H7 (cell line): ENCODE data around the gene ITSN1. TPM values are rescaled to one million over a fixed set of nuclear protein-coding genes. Genes with fewer than 3 reads are reported as not detected.
A peak's percentile ranks its signal among the peaks of the same experiment; 100 is the strongest.

Experiments used
- DNase-seq: peaks from one replicate; pipeline ENCODE4 v3.0.0; 2012
- H3K27me3 ChIP-seq: 2 replicates; pipeline ENCODE4 v1.6.0; 2011; ENCODE audit warnings: mild to moderate bottlenecking, low read length; ENCODE audit not compliant: control insufficient read depth, insufficient read depth
- H3K36me3 ChIP-seq: replicated peaks from 2 replicates; pipeline ENCODE4 v1.5.1; 2011; ENCODE audit warnings: low read length; ENCODE audit not compliant: control insufficient read depth, insufficient read depth
- H3K4me3 ChIP-seq: 2 replicates; pipeline ENCODE4 v1.5.1; 2011; ENCODE audit warnings: low read depth, mild to moderate bottlenecking, control low read depth, low read length, moderate library complexity; ENCODE audit not compliant: insufficient read depth
- total RNA-seq: library from RNA; depleted of rRNA; stranded (reverse); fragments of >200 nt; shearing (Covaris generic); gene quantifications from 2 replicates; pipeline ENCODE4 v1.2.3, GENCODE V29; 2014

ITSN1 gene
- total RNA-seq, 1 experiment from 2014 or later: 44.3 TPM

DNA sequence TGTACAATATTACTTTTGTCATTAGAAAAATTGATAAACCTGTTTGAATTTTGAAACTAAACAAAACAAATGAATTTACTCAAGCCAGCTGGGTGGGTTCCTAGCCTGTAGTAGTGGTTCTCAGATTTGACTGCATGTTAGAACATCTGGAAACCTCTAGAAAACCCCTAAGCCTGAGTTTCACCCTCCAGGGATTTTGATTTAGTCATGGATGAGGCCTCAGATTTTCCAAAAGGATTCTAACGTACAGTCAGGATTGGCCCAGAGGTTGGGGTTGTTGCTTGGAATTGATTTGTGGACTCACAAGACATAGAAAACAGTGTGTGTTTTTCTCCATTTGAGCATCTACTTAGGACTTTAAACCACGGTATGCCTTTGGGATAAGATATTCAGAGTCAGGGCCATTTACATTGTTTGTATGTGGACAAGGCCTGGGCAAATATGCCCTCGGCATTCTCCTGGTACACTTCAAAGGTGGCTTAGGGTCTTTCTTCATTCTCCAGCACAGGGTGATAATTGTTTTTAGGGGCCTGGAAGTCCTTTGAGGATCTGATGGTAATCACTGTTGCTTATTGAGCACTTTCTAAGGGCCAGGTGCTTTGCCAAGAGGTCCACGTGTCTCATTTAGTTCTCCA is 230.7 kb downstream of the ITSN1 start:
- no peaks in the 10 kb centered on the region for H3K36me3 ChIP-seq
- no peak overlapping the region for H3K4me3 ChIP-seq
- H3K27me3 ChIP-seq: no peaks in the 10 kb centered on the region
- no peak for DNase-seq

GRCh38 chr21:33874161-33874560 is 231.9 kb downstream of the ITSN1 start:
- no peak overlapping the region for H3K4me3 ChIP-seq
- no peak for DNase-seq

GRCh38 chr21:33875026-33875695 is 232.9 kb downstream of the ITSN1 start:
- no peak for DNase-seq
- H3K27me3 ChIP-seq: no peaks in the 10 kb centered on the region
- H3K4me3 ChIP-seq: no peak overlapping the region
- no peaks in the 10 kb centered on the region for H3K36me3 ChIP-seq

More at GRCh38 chr21:33874161-33874560, 231.9 kb downstream of the ITSN1 start:
- Histone ChIP-seq H3K27me3 (no peaks in the 10 kb centered on the region), H3K36me3 (no peaks in the 10 kb centered on the region)

- Histone ChIP-seq H3K4me3 (no peak overlapping the region), H3K36me3 (no peaks in the 10 kb centered on the region), H3K27me3 (no peaks in the 10 kb centered on the region)
- no peak for DNase-seq
These were observed 236.5 kb downstream of the ITSN1 start for GRCh38 chr21:33878824-33879223.

DNA sequence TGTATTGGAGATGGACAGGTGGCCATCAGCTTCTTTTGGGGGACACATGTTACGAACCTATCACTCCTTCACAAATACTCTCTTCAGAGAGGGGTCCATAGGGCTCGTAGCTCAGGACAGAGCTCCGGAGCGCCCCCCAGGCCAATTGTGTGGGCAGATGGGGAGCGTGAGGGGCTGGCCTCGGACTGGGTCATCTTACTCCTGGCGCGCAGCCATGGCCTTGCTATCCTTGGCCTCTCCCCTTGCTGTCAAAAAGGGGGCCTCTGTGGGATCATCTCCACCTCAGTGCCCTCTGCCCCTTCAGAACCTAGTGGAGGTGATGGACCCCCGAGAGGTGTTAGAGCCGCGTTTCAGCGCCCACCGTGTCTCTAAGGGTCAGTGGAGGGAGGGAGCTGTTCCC is 238.3 kb downstream of the ITSN1 start:
- DNase-seq: peak; percentile 22
- H3K27me3 ChIP-seq: no peaks in the 10 kb centered on the region
- H3K36me3 ChIP-seq: no peaks in the 10 kb centered on the region
- H3K4me3 ChIP-seq: no peak overlapping the region

- Histone ChIP-seq H3K4me3 (no peak overlapping the region), H3K36me3 (no peaks in the 10 kb centered on the region), H3K27me3 (no peaks in the 10 kb centered on the region)
- DNase-seq: no peak
These were observed 239.6 kb downstream of the ITSN1 start for GRCh38 chr21:33881689-33882440.

DNA sequence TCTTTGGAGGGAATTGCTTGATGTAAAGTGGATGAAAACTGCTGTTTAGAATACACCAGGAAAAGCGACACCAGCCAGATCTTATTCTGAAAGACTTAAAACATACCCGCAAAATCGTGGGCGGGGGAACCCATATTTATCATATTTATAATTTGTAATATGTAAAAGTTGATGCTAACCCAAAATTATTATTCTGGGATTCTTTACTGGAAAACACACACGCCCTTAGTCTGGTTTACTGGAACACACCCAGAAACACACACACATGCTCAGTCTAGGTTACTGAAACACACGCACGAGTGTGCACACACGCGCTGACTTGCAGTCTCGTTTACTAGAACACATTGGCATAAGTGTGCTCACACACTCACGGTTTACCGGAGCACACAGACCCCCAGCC is 240.8 kb downstream of the ITSN1 start:
- DNase-seq: no peak
- Histone ChIP-seq H3K27me3 (no peaks in the 10 kb centered on the region), H3K36me3 (no peaks in the 10 kb centered on the region), H3K4me3 (no peak overlapping the region)

DNA sequence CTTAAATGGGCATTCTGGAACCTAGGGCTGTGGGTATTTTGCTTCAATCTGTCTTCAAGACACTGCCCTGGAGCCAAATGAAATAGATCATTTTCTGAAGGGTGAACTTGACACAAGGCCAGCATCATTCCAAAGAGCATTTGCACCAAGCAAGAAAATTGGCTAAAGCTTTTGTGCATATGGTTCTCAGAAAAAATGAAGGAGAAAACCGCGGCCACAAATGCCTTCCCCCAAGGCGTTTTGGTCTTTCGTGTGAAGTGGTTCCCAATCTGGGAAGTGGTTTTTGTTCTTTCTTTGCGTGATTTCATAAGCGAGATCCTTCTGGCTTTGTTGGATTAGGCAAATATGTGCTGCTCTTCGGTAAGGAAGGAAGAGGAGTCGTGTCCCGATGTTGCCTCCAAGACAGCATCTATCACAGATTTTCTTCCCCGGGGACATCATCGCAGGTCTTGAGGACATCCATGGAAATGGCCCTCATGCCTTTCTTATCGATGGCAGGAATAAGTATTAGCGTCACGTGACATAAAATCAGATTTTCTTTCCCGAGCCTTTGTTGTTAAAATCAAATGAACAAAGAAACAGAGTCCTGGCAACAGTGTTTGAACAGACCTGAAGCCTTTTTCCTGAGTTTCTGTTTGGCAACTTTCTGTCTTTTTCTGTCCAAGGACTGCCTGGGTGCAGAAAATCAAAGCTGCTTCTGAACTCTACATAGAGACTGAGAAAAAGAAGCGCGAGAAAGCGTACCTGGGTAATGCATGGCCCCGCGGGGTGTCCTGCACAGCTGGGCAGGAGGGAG is 242.3 kb downstream of the ITSN1 start:
- Histone ChIP-seq H3K36me3 (no peaks in the 10 kb centered on the region), H3K27me3 (no peaks in the 10 kb centered on the region), H3K4me3 (no peak overlapping the region)
- no peak for DNase-seq

DNA sequence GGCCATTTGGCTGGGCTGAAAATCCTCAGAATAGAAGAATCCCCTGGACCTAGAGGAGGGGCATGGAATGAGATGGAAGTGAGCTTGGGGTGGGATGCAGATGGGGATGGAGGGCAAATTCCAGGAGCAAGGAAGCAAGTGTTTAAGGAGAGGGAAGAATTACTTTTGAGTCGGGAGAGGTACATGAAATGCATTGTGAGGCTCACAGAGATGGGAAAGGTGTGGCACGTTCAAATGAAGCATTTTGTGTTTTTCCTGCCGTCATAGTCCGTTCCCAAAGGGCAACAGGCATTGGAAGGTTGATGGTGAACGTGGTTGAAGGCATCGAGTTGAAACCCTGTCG is 242.8 kb downstream of the ITSN1 start:
- no peaks in the 10 kb centered on the region for H3K27me3 ChIP-seq
- no peaks in the 10 kb centered on the region for H3K36me3 ChIP-seq
- peak; percentile 63 for DNase-seq

DNA sequence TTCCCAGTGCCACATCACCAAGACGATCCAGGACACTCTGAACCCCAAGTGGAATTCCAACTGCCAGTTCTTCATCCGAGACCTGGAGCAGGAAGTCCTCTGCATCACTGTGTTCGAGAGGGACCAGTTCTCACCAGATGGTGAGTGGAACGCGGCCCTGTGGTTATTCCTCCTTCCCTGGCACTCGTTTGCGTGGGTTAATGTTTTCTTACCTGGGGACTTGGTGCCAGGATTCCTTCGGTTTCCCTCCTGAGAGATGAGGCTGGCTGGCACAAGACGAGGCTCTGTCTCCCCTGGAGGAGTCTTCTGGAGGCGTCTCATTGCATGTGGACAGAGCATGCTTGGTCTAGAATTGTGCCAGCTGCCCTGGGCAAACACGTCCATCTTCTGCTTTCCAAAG is 244.0 kb downstream of the ITSN1 start:
- no peak overlapping the region for H3K4me3 ChIP-seq
- DNase-seq: no peak
- H3K36me3 ChIP-seq: no peaks in the 10 kb centered on the region
- H3K27me3 ChIP-seq: no peaks in the 10 kb centered on the region

More for the DNA sequence above, 242.8 kb downstream of the ITSN1 start:
- H3K4me3 ChIP-seq: no peak overlapping the region

DNA sequence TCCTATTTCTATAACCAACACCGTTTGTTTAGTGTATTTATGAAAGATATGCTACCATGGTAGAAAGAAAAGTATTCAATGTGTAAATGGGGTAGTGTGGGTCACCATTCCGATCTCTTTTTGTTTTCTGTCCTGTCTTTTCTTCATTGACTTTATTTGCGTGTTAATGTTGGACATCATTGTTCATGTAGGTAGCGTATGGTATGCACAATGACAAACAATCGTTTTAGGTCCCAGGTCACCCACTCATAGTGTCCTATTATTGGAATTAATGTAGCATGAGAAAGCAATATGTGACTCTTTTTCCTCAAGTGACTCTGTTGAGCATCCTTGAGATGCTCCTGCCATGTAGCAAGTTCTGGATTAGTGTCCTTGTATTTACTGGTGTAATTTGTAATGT is 247.9 kb downstream of the ITSN1 start:
- no peaks in the 10 kb centered on the region for H3K36me3 ChIP-seq
- no peak for DNase-seq
- no peaks in the 10 kb centered on the region for H3K27me3 ChIP-seq

GRCh38 chr21:33892853-33893252 is 250.6 kb downstream of the ITSN1 start:
- Histone ChIP-seq H3K4me3 (no peak overlapping the region), H3K27me3 (no peaks in the 10 kb centered on the region), H3K36me3 (no peaks in the 10 kb centered on the region)
- DNase-seq: peak; percentile 82

More for the DNA sequence above, 247.9 kb downstream of the ITSN1 start:
- no peak overlapping the region for H3K4me3 ChIP-seq

GRCh38 chr21:33893917-33894316 is 251.6 kb downstream of the ITSN1 start:
- Histone ChIP-seq H3K4me3 (no peak overlapping the region), H3K36me3 (no peaks in the 10 kb centered on the region), H3K27me3 (no peaks in the 10 kb centered on the region)
- no peak for DNase-seq

DNA sequence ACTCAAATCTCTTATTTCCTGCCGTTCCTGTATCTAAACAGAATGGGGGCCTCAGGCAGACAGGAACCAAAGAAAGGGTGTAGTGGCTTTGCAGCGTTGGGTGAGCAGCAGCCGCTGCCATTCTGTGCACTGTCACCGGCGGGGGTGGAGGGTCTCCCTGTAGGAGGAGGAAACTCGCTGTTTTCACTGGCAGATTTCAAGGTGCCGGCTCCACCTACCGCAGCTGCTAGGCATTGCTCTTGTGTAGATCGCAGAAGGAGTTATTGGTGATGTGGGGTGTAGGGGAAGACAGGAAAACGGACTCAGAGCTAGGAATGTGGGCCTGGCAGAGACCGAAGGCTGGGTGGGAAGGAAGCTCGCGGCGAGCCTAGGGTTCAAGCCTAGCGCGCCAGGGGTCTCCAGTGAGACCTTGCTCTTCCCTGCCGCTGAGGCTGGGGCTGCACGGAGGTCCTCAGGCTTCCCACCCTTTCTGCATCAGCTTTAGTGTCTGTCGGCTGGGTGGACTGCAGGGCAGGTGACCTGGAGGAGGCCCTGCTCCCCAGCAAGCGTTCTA is 252.5 kb downstream of the ITSN1 start:
- H3K27me3 ChIP-seq: no peaks in the 10 kb centered on the region
- peak; percentile 90 for DNase-seq
- H3K4me3 ChIP-seq: peak overlapping the region; percentile 13; the same call in 1 of the 2 replicates
- H3K36me3 ChIP-seq: no peaks in the 10 kb centered on the region
